ENCODE results near the gene RALBP1. TPM values are rescaled to one million over a fixed set of nuclear protein-coding genes. Genes with fewer than 3 reads are reported as not detected.
A peak's percentile ranks its signal among the peaks of the same experiment; 100 is the strongest.
"Not testable (repeated sequence)": the region's sequence is repeated elsewhere in the genome, so short reads cannot be mapped to it uniquely, and the experiment has no call there.

Gene RALBP1
- total RNA-seq, 1 experiment from 2014 or later, result 70.0 TPM

DNA sequence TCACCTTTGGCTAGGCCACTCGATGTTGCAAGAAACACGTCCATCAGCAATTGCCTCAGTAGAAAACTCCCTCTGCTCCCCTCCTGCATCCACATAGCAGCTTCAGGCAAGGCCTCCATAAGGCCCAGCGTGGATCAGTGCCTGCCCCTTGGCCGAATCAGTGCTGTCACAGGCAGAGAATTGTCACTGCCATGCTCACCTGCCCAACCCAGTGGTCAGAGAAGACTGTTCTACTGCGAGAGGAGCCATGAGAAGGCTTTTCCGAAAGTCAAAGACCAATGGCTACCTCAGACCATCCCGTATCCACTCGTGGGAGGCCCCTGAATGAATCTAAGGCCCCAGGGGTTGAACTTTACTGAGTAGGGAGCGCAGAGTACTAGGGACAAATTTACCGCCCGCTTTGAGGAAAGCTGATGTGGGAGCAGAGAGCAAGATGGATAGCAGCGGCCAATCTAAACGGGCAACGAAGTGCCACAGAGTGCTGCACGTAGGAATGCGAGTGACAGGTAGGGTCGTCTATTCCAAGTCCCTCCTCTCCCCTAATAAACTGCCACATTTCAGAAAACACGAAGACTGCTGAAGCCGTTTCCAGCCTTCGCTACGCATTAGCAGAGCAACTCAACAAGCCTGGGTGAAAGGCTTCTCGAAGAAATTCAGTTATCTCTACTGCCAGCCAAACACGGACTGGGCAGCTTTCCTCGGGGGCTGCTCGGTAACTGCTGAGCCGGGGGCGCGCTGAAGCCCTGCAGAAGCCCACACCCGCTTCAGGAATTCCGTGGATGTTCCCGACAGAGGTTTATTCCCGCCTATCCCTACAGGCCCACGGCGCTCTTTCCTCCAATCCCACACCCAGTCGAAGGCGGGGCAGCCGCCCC lies 968 bp upstream of the RALBP1 start:
- TF ChIP-seq, protein P1, sequence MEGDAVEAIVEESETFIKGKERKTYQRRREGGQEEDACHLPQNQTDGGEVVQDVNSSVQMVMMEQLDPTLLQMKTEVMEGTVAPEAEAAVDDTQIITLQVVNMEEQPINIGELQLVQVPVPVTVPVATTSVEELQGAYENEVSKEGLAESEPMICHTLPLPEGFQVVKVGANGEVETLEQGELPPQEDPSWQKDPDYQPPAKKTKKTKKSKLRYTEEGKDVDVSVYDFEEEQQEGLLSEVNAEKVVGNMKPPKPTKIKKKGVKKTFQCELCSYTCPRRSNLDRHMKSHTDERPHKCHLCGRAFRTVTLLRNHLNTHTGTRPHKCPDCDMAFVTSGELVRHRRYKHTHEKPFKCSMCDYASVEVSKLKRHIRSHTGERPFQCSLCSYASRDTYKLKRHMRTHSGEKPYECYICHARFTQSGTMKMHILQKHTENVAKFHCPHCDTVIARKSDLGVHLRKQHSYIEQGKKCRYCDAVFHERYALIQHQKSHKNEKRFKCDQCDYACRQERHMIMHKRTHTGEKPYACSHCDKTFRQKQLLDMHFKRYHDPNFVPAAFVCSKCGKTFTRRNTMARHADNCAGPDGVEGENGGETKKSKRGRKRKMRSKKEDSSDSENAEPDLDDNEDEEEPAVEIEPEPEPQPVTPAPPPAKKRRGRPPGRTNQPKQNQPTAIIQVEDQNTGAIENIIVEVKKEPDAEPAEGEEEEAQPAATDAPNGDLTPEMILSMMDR (IDR thresholded peaks at IDR 0.05), result peak; percentile 48; the same call in 1 of the 2 replicates
- no peak for TF ChIP-seq SIN3A (IDR thresholded peaks at IDR 0.05; ENCODE audit: borderline replicate concordance, insufficient read depth, low read depth, low read length)
- ChIA-PET POLR2A (no interaction called here), CTCF (no interaction called here)
- in situ Hi-C loops (cut with HindIII; ENCODE audit: low pct_unique_long_range_greater_than_20kb, low sequenced_read_pairs), result no loop called here
- Histone ChIP-seq H3K27me3 (ENCODE audit: control insufficient read depth, insufficient read depth, low read length) (no peaks in the 10 kb centered on the region), H3K9me3 (ENCODE audit: control insufficient read depth, insufficient read depth, low read depth, low read length) (no peaks in the 10 kb centered on the region), H3K4me3 (ENCODE audit: low read depth in 2 of 2, low read length in 2 of 2) (peak overlapping the region; percentile 86 to 93), H3K27ac (ENCODE audit: low read length) (peak overlapping the region; percentile 97), H3K36me3 (ENCODE audit: control insufficient read depth, insufficient read depth, low read length) (no peaks in the 10 kb centered on the region; the same call in 1 of the 2 replicates), H3K4me1 (ENCODE audit: control insufficient read depth, insufficient read depth, low read length) (peaks cover 14% of the 10 kb centered on the region)
- no TSS peak for BruUV-seq (replicated peaks)
- DNase-seq (ENCODE audit: low read depth, low spot score) (no peak), ATAC-seq (peak; percentile 84)
- intact Hi-C loops (cut with micrococcal nuclease; ENCODE audit: unreplicated experiment), result no loop called here

DNA sequence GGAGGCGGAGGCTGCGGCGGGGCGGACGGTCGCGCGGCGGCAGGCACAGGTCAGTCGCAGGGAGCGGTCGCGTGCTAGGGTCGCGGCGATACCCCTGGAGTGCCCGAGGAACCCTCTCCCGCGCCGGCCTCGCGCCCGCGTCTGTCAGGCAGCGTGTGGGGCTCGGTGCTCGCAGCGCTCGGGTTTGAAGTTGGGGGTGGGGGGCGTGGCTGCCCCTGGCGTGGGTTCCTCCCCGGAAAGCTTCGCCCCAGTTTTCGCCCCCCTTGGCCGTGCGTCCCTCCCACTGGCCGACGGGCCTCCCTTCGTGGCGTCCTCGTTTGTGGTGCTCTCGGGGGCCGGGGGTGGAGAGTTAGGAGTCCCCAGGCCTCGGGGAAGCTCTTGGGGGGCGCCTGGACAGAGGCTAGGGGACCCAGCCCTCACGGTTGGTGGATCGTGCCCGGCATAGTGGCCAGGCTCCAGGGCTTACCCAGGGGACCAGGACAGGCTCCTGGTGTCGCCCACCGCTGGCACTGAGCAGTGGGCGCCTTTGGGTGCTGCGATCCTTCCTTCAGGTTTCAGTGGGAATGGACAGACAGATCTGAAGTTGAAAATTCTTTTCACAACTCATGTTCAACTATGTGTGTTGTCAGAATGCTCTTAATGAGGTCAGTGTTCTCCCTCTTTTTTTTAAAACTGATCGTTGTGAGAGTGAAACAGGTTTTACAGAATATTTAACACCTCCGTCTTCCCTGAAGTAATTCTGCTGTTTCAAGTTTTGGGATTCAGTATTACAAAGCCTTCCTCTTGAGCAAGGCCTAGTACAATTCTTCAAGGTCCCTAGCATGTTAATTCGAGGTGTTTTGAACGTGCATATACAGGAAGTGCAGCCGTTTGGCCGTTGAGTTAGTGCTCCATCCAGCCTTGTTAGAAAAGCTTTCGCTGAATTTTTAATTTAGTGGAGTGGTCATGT lies 604 bp downstream of the RALBP1 start:
- POLR2A ChIA-PET, result no interaction called here
- DNase-seq (ENCODE audit: low read depth, low spot score) (no peak), ATAC-seq (peak; percentile 4; the same call in 1 of the 2 replicates)
- Histone ChIP-seq H3K4me3 (ENCODE audit: low read depth in 2 of 2, low read length in 2 of 2) (peak overlapping the region; percentile 86 to 93), H3K4me1 (ENCODE audit: control insufficient read depth, insufficient read depth, low read length) (peaks cover 14% of the 10 kb centered on the region), H3K9me3 (ENCODE audit: control insufficient read depth, insufficient read depth, low read depth, low read length) (no peaks in the 10 kb centered on the region), H3K27me3 (ENCODE audit: control insufficient read depth, insufficient read depth, low read length) (no peaks in the 10 kb centered on the region), H3K27ac (ENCODE audit: low read length) (peak overlapping the region; percentile 87), H3K36me3 (ENCODE audit: control insufficient read depth, insufficient read depth, low read length) (no peaks in the 10 kb centered on the region; the same call in 1 of the 2 replicates)
- TF ChIP-seq POLR2AphosphoS5 (IDR thresholded peaks at IDR 0.05; ENCODE audit: low read depth, low read length) (no peak), TCF7L2 (IDR thresholded peaks at IDR 0.05; ENCODE audit: low read depth, low read length) (no peak), SIN3A (IDR thresholded peaks at IDR 0.05; ENCODE audit: borderline replicate concordance, insufficient read depth, low read depth, low read length) (no peak)
- TF ChIP-seq, protein P1 (IDR thresholded peaks at IDR 0.05), result no peak
- TF ChIP-seq, protein P2, sequence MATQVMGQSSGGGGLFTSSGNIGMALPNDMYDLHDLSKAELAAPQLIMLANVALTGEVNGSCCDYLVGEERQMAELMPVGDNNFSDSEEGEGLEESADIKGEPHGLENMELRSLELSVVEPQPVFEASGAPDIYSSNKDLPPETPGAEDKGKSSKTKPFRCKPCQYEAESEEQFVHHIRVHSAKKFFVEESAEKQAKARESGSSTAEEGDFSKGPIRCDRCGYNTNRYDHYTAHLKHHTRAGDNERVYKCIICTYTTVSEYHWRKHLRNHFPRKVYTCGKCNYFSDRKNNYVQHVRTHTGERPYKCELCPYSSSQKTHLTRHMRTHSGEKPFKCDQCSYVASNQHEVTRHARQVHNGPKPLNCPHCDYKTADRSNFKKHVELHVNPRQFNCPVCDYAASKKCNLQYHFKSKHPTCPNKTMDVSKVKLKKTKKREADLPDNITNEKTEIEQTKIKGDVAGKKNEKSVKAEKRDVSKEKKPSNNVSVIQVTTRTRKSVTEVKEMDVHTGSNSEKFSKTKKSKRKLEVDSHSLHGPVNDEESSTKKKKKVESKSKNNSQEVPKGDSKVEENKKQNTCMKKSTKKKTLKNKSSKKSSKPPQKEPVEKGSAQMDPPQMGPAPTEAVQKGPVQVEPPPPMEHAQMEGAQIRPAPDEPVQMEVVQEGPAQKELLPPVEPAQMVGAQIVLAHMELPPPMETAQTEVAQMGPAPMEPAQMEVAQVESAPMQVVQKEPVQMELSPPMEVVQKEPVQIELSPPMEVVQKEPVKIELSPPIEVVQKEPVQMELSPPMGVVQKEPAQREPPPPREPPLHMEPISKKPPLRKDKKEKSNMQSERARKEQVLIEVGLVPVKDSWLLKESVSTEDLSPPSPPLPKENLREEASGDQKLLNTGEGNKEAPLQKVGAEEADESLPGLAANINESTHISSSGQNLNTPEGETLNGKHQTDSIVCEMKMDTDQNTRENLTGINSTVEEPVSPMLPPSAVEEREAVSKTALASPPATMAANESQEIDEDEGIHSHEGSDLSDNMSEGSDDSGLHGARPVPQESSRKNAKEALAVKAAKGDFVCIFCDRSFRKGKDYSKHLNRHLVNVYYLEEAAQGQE (IDR thresholded peaks at IDR 0.05; ENCODE audit: insufficient read depth in 1 of 2, low read depth in 2 of 2, low read length in 1 of 2), result no peak
- intact Hi-C loops (cut with micrococcal nuclease; ENCODE audit: unreplicated experiment), result no loop called here
- CTCF ChIA-PET, result interaction anchor here (0.6 kb wide), 1 partner anchor 1762 kb away, joined by 3 read pairs; no protein-coding TSS in a partner anchor
- in situ Hi-C loops (cut with HindIII; ENCODE audit: low pct_unique_long_range_greater_than_20kb, low sequenced_read_pairs), result no loop called here
- no TSS peak for BruUV-seq (replicated peaks)

DNA sequence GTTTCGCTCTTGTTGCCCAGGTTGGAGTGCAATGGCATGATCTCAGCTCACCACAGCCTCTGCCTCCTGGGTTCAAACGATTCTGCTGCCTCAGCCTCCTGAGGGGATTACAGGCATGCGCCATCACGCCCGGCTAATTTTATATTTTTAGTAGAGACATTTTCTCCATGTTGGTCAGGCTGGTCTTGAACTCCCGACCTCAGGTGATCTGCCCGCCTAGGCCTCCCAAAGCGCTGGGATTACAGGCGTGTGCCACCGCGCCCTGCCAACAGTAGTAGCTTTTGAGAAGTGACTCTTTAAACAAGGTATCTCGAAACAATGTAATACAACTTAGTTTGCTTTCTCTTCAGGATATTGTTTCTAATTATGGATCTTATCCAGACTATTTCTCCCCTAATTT lies 1.6 kb downstream of the RALBP1 start:
- intact Hi-C loops (cut with micrococcal nuclease; ENCODE audit: unreplicated experiment); POLR2A ChIA-PET; H3K9me3 ChIP-seq (ENCODE audit: control insufficient read depth, insufficient read depth, low read depth, low read length); H3K27me3 ChIP-seq (ENCODE audit: control insufficient read depth, insufficient read depth, low read length); in situ Hi-C loops (cut with HindIII; ENCODE audit: low pct_unique_long_range_greater_than_20kb, low sequenced_read_pairs); H3K36me3 ChIP-seq (ENCODE audit: control insufficient read depth, insufficient read depth, low read length); DNase-seq (ENCODE audit: low read depth, low spot score); ATAC-seq; BruUV-seq (replicated peaks); CTCF ChIA-PET: not testable (repeated sequence)
- H3K4me3 ChIP-seq (ENCODE audit: low read depth in 2 of 2, low read length in 2 of 2), result peak overlapping the region; percentile 86 to 93
- peaks cover 14% of the 10 kb centered on the region for H3K4me1 ChIP-seq (ENCODE audit: control insufficient read depth, insufficient read depth, low read length)
- H3K27ac ChIP-seq (ENCODE audit: low read length), result peak overlapping the region; percentile 87

Data from Panc1 (cell line).